ENCODE measurements around the gene DNAJB8.

The DNAJB8 gene

DNA sequence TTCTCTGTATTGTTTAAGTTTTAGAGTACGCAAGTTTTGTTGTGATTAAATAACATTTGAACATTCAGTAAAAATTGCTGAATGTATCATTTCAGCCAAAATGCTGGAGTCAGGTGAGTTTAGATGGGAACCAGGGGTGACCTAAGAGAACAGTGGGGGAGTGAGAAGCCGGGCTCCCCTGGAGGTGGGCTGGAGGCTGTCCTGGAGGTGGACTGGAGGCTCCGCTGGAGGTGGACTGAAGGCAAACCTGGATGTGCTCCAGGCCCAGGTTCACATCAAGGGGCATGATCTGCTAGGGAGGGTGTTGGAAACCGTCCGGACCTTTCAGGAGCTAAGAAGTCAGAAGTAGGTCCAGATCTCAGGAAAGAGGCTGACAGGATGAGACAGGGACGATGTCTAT is 23.7 kb downstream of the DNAJB8 start:
- no peak for DNase-seq

DNA sequence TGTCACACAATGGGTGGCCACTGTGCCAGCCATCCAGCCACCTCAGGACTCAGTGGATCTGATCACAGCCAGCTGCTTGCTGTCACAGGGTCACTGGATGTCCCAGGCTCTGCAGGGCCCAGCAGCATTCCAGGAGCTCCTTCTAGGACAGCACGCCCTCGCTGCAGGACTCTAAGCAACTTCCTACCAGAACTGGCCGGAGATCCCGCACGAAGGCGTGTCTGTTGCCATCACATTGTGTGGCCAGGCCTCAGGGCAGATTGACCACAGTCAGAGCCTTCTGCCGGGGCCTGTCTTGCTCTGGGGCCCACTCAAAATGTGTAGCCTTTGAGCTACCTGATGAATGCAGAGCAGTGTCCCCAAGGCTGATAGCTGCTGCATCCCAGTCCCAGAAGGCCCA is 24.6 kb downstream of the DNAJB8 start:
- no peak for DNase-seq

DNA sequence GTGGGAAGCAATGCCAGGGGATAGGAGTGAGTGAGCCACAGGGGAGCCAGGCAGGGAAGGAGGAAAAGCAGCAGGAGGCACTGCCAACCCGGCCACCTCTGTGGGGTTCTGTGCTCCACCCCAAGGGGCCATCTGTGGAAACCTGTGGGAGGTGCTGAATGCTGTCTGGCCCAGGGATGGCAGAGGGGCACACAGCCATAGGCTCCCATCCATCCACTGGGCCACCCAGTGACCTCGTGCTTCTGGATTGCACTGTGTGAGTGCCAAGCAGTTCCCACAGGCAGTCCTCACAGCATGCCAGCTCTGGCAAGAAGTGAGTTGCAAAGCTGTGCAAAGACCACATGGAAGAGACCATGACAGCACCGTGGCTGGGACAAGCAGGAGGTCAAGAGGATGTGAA is 27.5 kb downstream of the DNAJB8 start:
- no peak for DNase-seq

DNA sequence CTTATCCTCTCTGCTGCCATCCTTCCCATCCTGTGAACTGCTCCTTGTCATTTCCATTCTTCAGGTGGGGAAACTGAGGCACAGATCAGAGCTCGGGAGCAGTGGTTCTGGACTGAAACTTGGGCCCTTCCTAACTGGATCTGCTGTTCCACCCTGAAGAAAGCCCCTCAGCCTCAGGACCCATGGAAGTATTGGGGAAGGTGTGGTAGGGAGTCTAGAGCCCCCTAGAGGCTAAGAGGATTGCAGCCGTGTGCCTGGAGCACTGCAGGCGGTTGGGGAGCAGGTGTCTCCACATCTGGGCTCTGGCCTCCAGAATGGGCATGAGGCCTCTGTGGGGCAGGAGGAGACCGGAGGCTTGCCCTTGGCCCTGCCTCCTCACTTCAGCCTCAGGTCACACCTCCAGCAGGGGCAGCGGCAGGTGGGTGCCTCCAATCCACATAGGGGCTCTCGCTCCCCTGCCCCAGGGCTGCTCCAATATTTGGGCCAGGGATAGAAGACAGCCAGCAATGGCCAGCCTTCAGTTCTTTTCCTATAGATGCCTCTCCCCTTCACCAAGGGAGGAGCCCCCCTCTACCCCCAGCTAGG is 28.1 kb downstream of the DNAJB8 start:
- no peak for DNase-seq

DNA sequence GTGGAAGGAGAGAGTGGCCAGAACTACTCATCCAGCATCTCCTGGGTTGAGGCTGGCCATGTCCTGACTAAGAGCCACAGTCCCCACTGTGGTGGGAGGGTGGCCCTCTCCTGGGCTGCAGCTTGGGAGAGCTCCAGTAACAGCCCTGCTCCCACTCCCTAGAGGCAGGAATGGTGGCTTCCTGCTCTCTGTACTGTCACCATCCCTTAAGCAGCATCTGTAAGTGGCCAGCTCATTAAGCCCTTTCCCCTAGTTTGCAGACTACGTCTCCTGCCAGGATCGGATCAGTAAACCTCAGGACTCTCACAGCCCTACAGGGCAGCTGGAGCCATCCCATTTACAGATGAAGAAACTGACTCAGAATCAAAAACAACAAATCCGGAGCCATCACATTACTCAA is 30.5 kb downstream of the DNAJB8 start:
- no peak for DNase-seq

DNA sequence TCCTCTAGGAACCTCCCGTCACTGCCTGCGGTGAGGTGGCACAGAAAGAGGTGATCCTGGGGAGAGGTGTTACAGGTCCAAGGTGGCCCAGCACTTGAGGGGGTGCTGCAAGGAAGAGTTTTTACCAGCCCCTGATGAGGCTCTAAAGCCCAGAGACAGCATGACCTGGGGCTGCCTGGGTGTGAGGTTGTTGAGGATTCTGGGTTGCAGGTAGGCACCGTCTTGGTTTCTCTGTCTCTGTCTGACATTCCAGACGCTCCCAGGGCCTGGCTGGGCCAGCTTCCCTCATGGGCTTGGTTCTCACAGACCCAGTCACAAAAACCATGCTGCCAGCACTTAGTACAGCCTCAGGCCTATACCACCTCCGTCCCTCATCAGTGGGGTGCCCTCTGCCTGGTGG is 31.1 kb downstream of the DNAJB8 start:
- DNase-seq, result no peak

- DNase-seq, result no peak
Measured at GRCh38 chr3:128435058-128435457, 31.6 kb downstream of the DNAJB8 start.

- no peak for DNase-seq
Measured at GRCh38 chr3:128434524-128434923, 32.2 kb downstream of the DNAJB8 start.

GRCh38 chr3:128433837-128434165 is 32.9 kb downstream of the DNAJB8 start:
- DNase-seq, result no peak

DNA sequence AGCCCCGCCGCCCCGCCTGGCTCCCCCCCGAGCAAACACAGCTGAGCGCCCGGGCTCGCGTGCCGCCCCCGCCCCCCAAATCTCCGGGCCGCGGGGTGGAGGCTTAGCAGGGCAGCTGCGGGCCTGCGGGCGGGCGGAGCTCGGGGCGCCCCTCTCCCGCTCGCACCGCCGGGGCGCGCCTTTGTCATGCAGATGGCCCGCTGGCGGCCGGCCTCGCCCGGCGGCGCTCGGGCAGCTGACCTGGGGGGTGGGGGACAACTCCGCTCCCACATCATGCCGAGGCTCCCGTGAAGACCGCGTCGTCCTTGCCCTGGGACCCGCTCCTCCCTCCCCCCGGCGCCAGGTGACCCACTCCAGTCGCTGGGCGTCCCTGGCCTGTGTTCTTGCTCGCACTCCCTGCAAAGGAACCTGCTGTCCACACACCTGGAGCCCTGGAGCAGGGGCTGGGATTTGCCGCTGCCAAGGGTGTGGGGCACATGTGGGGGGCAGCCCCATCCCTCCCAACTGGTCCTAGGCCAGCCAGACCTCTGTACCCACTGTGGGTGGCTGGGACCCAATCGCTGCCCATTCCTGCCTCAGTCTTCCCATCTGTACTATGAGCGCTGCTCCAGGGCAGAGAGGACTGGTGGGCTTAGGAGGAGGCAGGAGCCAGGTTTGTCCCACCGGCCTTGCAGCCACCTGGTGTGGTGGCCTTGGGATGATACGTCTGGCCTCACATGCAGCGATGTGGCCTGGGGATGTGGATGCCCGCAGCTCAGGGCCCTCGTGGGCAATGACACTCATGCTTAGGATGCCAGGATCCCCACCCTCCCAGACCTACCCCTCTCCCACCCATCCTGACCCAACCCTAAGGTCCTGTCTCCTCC is 33.5 kb downstream of the DNAJB8 start:
- no peak for DNase-seq

DNA sequence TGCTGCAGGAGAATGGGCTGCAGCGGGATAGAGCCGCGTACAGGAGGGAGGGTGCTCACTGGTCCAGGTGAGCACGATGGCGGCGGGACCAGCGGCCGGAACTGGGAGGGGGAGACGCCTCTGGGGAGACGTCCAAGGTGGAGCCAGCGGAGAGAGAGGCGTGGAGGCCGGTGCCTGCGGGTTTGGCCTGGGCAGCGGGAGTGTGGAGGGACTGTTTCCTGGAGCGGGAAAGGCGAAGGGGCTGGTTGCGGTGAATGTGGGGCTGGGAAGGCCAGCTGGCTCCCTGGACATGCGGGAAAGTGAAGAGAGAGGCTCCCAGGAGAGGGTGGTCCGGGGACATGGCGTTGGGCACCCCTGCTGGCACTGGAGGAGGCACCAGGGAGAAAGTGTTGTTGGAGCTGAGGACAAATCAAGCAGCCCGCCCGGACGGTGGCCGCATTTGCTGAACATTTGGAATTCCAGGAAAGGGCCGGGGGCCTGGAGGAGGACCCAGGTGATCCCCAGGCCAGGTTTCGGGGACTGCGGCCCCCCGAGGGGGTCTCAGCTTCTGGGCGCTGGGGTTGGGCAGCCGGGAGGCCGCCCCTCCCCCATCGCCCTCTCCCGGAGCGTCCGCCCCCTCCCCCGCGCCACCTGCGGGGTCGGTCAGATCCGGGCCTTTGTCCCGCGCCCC is 34.3 kb downstream of the DNAJB8 start:
- DNase-seq, result no peak

- DNase-seq, result no peak
Measured at GRCh38 chr3:128431803-128432300, 34.8 kb downstream of the DNAJB8 start.

GRCh38 chr3:128430731-128431130 is 36.0 kb downstream of the DNAJB8 start:
- no peak for DNase-seq

- no peak for DNase-seq
Measured at GRCh38 chr3:128430301-128430700, 36.4 kb downstream of the DNAJB8 start.

DNA sequence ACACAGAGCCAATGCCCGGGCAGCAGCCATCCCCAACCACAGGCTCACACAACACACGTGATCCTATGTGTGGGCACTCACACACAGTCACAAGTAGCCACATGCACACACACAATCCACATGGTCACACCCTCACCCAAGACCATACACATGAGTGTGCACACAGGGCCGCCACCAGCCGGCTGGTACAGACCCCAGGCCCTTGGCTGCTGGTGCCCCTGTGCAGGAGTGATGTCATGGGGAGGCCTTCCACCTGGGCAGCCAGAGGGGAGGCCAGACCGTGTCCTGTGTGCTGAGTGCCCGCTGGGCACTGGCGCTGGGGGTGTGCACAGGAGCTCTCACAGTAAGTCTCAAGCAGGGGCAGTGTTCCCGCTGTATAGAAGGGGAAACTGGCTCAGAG is 36.9 kb downstream of the DNAJB8 start:
- no peak for DNase-seq

DNA sequence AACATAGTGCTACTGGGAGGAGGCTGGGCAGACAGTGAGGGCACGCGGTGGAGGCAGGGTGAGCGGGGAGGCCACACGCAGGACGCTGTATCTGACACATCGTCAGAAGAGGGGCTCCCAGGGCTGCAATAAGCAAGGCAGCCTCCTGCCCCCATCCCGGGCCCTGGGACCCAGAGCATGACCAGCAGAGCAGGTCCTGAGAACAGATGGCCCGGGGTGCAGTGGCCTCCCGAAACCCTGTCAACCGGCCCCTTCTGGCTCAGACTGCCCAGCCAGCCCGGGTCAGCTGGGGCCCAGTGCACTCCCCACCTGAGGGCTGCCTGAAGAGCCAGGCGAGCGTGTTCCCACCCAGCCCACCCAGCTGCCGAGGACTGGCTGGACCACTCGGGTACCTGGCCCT is 37.4 kb downstream of the DNAJB8 start:
- no peak for DNase-seq

DNA sequence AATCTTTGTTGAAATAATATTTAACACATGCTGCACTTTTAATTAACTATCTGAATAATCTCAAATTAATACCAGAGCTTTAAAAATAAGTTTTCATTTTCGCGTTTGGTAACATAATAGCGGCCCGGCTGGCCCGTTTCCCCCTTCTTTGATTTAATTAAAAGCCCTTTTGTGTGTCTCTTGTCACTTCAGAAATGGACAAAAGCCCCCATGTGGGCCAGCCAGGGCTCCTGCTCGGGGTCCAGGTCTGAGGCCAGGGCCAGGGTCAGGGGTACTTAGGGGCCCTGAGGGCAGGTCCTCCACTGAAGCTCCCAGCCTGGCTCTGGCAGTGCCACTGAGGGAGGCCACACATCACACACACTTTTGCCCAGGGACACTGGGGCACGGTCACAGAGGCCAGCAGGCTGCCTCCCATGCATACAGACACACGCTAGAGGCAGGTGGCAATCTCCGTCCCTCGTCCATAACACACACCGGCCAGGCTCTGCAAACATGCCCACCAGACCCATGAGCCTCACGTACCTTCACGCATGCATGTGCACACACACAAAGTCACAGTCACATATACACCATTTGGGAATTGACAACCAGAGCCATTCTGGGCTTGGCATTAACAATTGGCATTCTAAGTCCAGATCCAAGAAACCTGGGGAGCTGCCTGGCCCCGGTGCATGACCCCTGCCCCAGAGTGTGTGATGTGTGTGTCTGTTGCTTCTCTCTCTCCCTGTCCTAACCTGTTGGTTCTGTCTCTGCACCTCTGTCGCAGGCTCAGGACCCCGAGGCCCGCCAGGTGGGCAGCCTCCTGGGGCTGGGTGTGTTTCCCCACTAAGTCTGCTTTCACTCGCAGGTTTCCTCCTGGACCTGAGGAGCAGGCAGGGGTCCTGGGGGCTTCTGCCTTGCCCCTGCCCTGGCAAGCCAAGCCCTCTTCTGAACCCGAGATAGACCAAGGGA is 38.5 kb downstream of the DNAJB8 start:
- DNase-seq, result no peak

GRCh38 chr3:128427175-128427857 is 39.4 kb downstream of the DNAJB8 start:
- no peak for DNase-seq

- DNase-seq, result peak; percentile 58
Measured at GRCh38 chr3:128426128-128426921, 40.4 kb downstream of the DNAJB8 start.

GRCh38 chr3:128425846-128426127 is 40.9 kb downstream of the DNAJB8 start:
- DNase-seq, result no peak

- no peak for DNase-seq
Measured at GRCh38 chr3:128425142-128425845, 41.4 kb downstream of the DNAJB8 start.

Data from CD4-positive, alpha-beta T cell treated with Interleukin-6 for 4 hours (primary cell).